Effector memory CD8-positive, alpha-beta T cell (primary cell): ENCODE results near the gene TSPOAP1.

Source experiments
- ATAC-seq: fragments of 150-1000 bp; cut with Tn5 transposase; replicated peaks from 2 replicates; pipeline ENCODE4 v1.10.0; 2021; ENCODE audit warnings: mild to moderate bottlenecking, moderate library complexity
- DNase-seq, 3 experiments: peaks; one replicate each; pipeline ENCODE4 v3.0.0; 2021
- H3K27ac Mint-ChIP-seq, 2 donors: one replicate each; pipeline ENCODE4 v1.8.0; 2022; ENCODE audit warnings: mild to moderate bottlenecking in 2 of 2, mixed read lengths in 2 of 2, moderate library complexity in 2 of 2
- H3K27me3 Mint-ChIP-seq, 2 donors: one replicate each; pipeline ENCODE4 v1.8.0; 2022; ENCODE audit warnings: mixed read lengths in 2 of 2
- H3K36me3 Mint-ChIP-seq: one replicate; pipeline ENCODE4 v1.8.0; 2022; ENCODE audit warnings: mild to moderate bottlenecking, moderate library complexity, mixed read lengths; ENCODE audit not compliant: insufficient read depth
- H3K4me1 Mint-ChIP-seq, 2 donors: one replicate each; pipeline ENCODE4 v1.8.0; 2022; ENCODE audit warnings: low read depth in 2 of 2, mixed read lengths in 2 of 2
- H3K4me3 Mint-ChIP-seq, 2 donors: one replicate each; pipeline ENCODE4 v1.8.0; 2022; ENCODE audit warnings: mild to moderate bottlenecking in 2 of 2, mixed read lengths in 2 of 2, moderate library complexity in 2 of 2
- H3K9me3 Mint-ChIP-seq, 2 donors: one replicate each; pipeline ENCODE4 v1.8.0; 2022; ENCODE audit warnings: mixed read lengths in 2 of 2

The TSPOAP1 gene

DNA sequence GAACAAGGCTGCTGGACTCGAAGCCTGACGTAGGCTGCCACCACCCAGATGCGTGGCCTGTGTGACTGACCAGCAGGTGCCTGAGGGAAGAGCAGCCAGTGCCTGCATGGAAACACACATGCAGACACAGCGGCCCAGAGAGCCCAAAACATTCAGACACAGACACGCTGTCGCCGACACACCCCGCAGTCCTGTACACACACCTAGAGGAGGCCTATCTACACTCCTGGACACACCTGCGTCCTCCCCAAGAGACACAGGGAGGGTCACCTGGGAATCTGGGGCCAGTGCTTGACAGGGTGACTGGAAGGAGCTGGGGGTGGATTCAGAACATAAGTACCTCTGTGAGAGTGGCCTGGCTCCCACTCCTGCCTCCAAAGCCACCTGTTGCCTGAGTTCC lies 6.1 kb upstream of the TSPOAP1 start:
- ATAC-seq (no peak), DNase-seq (no peak)
- no peaks in the 10 kb centered on the region for H3K9me3 Mint-ChIP-seq
- H3K27ac Mint-ChIP-seq: peak overlapping the region; percentile 95 to 98
- H3K4me1 Mint-ChIP-seq: peaks cover 79 to 83% of the 10 kb centered on the region in 2 donors
- H3K27me3 Mint-ChIP-seq: no peaks in the 10 kb centered on the region
- H3K36me3 Mint-ChIP-seq: peaks cover 76% of the 10 kb centered on the region
- peak overlapping the region; percentile 90 to 100 for H3K4me3 Mint-ChIP-seq

GRCh38 chr17:58334256-58334655 lies 5.7 kb upstream of the TSPOAP1 start:
- ATAC-seq: no peak
- Mint-ChIP-seq H3K36me3 (peaks cover 80% of the 10 kb centered on the region), H3K4me1 (peaks cover 79 to 83% of the 10 kb centered on the region in 2 donors), H3K4me3 (peak overlapping the region; percentile 90 to 100), H3K27me3 (no peaks in the 10 kb centered on the region), H3K9me3 (no peaks in the 10 kb centered on the region), H3K27ac (peak overlapping the region; percentile 95 to 98)
- DNase-seq: no peak

DNA sequence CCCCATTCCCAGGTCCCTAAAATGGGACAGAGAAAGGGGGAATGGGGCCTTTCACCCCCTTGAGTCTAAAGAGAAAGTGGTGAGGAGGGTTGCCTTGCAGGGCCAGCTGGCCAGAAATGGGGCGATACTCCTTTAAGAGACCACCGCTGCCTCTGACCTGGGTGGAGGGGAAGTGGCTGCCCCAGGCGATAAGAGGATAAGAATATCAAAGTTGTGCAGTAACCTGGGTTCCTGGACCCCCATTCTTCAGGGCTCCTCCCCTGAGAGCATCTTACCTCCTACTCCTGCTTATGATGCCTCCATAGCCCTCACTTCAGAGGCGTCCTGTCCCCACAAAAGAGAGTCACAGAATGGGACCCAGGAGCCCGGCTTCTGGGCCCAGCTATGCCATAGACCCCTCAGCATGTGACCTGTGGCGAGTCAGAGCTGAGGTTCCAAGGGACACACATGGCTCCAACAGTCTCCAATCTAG lies 5.2 kb upstream of the TSPOAP1 start:
- Mint-ChIP-seq H3K36me3 (peaks cover 85% of the 10 kb centered on the region), H3K27me3 (no peaks in the 10 kb centered on the region), H3K27ac (peak overlapping the region; percentile 95 to 98), H3K4me3 (peak overlapping the region; percentile 90 to 100), H3K9me3 (no peaks in the 10 kb centered on the region), H3K4me1 (peaks cover 79 to 83% of the 10 kb centered on the region in 2 donors)
- ATAC-seq (no peak), DNase-seq (peak in 1 of 3 experiments; percentile 19)

DNA sequence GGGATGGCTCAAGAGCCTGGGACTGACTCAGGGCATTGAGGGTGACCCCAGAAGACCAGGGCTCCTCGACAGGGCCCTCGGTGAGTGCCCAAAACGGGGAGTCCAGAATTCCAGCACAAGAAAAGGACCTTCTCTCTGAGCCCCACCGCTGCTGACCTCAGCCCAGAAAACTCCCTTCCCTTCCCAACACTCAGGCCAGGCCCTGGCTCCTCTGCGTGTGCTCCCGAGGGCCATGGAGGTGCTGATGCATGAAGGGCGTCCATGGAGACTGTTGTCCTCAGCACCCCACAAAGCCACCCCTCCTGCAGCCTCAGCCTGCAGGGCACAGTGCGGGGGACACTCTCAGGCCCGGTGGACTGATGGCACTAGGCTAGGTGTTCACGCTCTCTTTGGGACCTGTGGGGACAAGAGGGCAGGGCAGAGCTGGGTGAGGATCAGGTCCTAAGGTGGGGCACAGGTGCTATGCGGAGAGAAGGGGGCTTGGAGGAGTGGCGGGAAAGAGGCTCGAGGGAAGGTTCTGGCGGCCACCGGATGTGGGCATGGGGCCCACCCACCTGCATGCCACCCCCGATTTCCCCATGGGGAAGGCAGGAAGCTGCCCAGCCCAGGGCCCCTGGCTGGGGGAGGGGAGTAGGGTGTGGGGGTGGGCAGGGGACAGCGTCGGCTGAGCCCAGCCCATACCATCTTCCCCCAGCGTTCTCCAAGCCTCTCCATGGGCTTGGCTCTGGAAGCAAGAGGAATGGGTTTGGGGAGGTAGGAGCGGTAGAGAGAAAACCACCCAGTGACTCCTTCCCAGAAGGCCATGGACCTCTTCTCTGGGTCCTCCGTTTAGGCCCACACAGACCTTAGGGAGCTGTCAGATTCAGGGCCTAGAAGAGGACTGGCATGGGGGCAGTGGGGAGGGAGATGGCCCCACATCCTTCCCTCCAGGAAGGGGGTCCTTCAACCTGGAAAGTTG lies 4.5 kb upstream of the TSPOAP1 start:
- peaks cover 86% of the 10 kb centered on the region for H3K36me3 Mint-ChIP-seq

GRCh38 chr17:58331815-58332777 lies 3.5 kb upstream of the TSPOAP1 start:
- Mint-ChIP-seq H3K27ac (peak overlapping the region; percentile 95 to 98), H3K4me3 (peak overlapping the region; percentile 90 to 100), H3K36me3 (peaks cover 86% of the 10 kb centered on the region), H3K4me1 (peaks cover 77 to 81% of the 10 kb centered on the region in 2 donors), H3K27me3 (no peaks in the 10 kb centered on the region), H3K9me3 (no peaks in the 10 kb centered on the region)
- ATAC-seq (peak; percentile 35), DNase-seq (peak; percentile 77 to 81 (median 78))

More for the DNA sequence above, 4.5 kb upstream of the TSPOAP1 start:
- no peaks in the 10 kb centered on the region for H3K9me3 Mint-ChIP-seq
- H3K4me3 Mint-ChIP-seq: peak overlapping the region; percentile 90 to 100
- H3K27me3 Mint-ChIP-seq: no peaks in the 10 kb centered on the region
- ATAC-seq (no peak), DNase-seq (peak in 1 of 3 experiments; percentile 27)
- H3K4me1 Mint-ChIP-seq: peaks cover 79 to 81% of the 10 kb centered on the region in 2 donors
- H3K27ac Mint-ChIP-seq: peak overlapping the region; percentile 95 to 98

GRCh38 chr17:58330997-58331814 lies 2.6 kb upstream of the TSPOAP1 start:
- DNase-seq (peak; percentile 52 to 65 (median 64)), ATAC-seq (peak; percentile 7)
- no peaks in the 10 kb centered on the region for H3K27me3 Mint-ChIP-seq
- peak overlapping the region; percentile 95 to 98 for H3K27ac Mint-ChIP-seq
- H3K9me3 Mint-ChIP-seq: no peaks in the 10 kb centered on the region
- peaks cover 82% of the 10 kb centered on the region for H3K36me3 Mint-ChIP-seq
- H3K4me1 Mint-ChIP-seq: peaks cover 77 to 80% of the 10 kb centered on the region in 2 donors
- peak overlapping the region; percentile 90 to 100 for H3K4me3 Mint-ChIP-seq

GRCh38 chr17:58330538-58330996 lies 2.0 kb upstream of the TSPOAP1 start:
- H3K27ac Mint-ChIP-seq: peak overlapping the region; percentile 95 to 98
- DNase-seq (peak in 1 of 3 experiments; percentile 19), ATAC-seq (no peak)
- peak overlapping the region; percentile 90 to 100 for H3K4me3 Mint-ChIP-seq
- H3K9me3 Mint-ChIP-seq: no peaks in the 10 kb centered on the region
- H3K4me1 Mint-ChIP-seq: peaks cover 77 to 80% of the 10 kb centered on the region in 2 donors
- H3K36me3 Mint-ChIP-seq: peaks cover 81% of the 10 kb centered on the region
- H3K27me3 Mint-ChIP-seq: no peaks in the 10 kb centered on the region

DNA sequence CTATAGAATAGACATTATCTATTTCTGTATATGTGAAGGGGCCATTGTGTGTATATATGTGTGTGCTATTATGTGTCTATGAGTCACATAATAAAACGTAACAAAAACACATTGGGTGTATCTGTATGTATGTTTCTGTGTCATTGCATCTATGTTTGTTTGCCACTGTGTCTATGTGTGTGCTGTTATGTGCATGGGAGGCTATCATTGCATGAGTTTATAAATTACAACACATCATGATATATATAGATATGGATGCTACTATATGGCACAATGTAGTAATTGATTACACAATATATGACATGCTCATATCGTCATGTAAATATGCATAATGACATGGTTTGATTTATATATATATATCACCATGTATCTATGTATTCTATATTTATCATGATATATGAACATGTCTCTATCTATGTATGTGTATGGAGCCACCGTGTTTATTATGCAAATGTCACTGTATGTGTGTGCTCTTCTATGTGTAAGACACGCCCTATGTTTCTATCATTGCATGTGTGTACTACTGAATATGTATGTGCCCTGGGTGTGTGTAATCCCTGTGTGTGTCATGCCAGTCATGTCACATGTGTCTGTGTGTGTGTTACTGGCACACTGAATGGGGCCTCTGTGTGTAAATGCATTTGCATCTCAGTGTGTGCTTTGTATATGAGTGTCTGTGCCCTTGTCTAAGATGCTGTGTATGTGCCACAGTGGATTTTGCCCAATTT lies 1.4 kb upstream of the TSPOAP1 start:
- Mint-ChIP-seq H3K36me3 (peaks cover 75% of the 10 kb centered on the region), H3K4me3 (peak overlapping the region; percentile 90 to 100), H3K4me1 (peaks cover 77 to 79% of the 10 kb centered on the region in 2 donors), H3K9me3 (no peaks in the 10 kb centered on the region), H3K27me3 (no peaks in the 10 kb centered on the region), H3K27ac (peak overlapping the region; percentile 95 to 98)
- peak in 1 of 3 experiments; percentile 30 for DNase-seq
- peak; percentile 7 for ATAC-seq

DNA sequence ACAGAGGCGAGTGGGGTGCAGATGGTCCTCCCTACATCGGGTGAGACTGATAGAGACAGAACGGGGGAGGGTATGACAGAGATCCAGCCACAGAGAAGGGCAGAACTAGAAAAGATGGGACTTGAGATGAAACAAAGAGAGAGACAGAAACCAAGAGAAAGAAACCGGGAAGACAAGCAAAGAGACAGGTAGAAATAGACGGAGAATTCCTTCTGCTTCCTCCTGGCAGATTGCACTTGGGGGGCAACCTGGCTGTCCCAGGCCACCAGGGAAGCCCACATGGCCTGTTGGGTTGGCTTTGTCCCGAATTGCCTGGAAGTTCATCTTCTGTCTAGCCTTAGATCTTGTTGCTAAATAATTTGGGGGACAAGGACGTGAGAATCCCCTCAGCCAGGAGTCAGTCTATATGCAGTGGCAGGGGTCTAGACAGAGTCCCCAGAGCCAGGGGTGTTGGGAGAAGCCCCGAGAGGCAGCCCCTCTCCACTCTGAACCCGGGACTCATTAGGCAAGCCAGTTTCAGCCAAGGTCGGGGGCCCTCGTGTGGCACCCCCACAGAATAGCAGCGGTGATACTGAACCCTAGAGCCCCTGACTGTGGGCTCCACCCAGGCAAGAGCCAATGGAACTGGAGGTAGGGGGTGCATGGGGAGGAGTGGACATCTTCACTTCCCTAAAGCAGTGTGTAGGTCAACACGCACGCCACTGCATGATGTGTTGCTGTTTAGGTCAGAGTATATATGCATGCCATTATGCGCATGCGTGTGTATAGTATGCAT lies 627 bp upstream of the TSPOAP1 start:
- Mint-ChIP-seq H3K36me3 (peaks cover 75% of the 10 kb centered on the region), H3K4me1 (peaks cover 69 to 71% of the 10 kb centered on the region in 2 donors), H3K27me3 (no peaks in the 10 kb centered on the region), H3K4me3 (peak overlapping the region; percentile 90 to 100), H3K27ac (peak overlapping the region; percentile 92 to 95), H3K9me3 (no peaks in the 10 kb centered on the region)
- DNase-seq: peak; percentile 64 to 73 (median 67)
- ATAC-seq: peak; percentile 40

DNA sequence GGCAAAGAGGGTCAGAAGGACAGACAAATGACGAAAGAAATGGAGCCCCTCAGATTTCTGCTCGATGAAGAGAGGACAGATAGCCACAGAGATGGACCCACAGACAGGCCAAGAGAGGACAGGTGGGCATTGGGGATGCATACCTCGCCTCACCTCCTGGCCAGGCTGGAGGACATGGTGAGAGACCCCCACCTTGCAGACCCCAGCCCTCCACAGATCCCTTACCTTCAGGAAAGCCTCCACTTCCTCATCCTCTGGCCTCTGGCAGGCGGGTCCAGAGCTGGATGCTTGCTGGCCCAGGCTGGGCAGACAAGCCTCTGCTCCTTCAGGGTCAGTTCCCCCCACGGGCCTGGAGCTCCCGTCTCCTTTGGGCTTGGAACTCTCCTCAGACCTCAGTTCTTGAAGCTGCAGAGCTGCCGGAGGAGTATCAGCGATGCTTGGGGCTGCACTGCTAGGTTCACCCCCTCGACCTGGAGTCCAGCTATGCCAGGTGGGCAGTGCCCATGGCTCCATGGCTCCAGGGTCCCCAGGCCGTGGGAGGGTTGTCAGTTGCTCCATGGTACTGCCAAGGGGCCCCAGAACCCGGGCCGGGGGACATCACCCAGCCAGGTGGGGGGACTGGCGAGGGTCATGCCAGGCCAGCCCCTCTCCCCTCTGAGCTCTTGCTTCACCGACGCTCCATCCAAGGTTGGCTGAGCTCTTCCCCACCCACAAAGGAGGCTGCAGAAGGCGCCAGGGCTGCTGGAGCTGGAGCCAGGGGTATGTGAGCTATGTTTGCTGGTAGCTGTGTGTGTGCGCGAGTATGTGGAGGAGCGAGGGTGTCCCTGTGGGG lies 1.0 kb downstream of the TSPOAP1 start:
- Mint-ChIP-seq H3K9me3 (no peaks in the 10 kb centered on the region), H3K27ac (peak overlapping the region; percentile 92 to 95), H3K4me3 (peak overlapping the region; percentile 90 to 100), H3K27me3 (no peaks in the 10 kb centered on the region), H3K4me1 (peaks cover 59 to 62% of the 10 kb centered on the region in 2 donors), H3K36me3 (peaks cover 66% of the 10 kb centered on the region)
- DNase-seq: no peak
- ATAC-seq: no peak
